Pancreas (tissue), 10 donors: ENCODE results near the gene PITPNB. TPM values are rescaled to one million over a fixed set of nuclear protein-coding genes. Genes with fewer than 3 reads are reported as not detected.

Experiments used
- ATAC-seq, 4 donors: fragments of 200-7000 bp; cut with Tn5 transposase; one replicate each; pipeline versions ENCODE4 v1.8.0 to v1.9.1; 2020; ENCODE audit warnings: mild to moderate bottlenecking in 4 of 4, moderate library complexity in 4 of 4
- DNase-seq, 6 donors: peaks; one replicate each; pipeline ENCODE4 v3.0.0-alpha.2; 2020
- FAIRE-seq: peaks from 2 replicates; lab custom pipeline; 2012; peaks lifted over from hg19 to GRCh38; lab: Jason Lieb, UNC
- H3K27ac ChIP-seq, 4 donors: fragments of 200-600 bp; sonication (generic); 1 replicate in 3 of 4; 2 replicates in 1 of 4; pipeline versions ENCODE4 v1.5.0 to v1.8.0; 2020
- H3K27me3 ChIP-seq, 4 donors: fragments of 200-600 bp; one replicate each; pipeline ENCODE4 v1.8.0; 2021
- H3K36me3 ChIP-seq, 3 donors: fragments of 200-600 bp; sonication (generic) in 1 of 3; one replicate each; pipeline versions ENCODE4 v1.5.0 to v1.8.0; 2020 to 2021
- H3K4me1 ChIP-seq, 3 donors: fragments of 200-600 bp; one replicate each; pipeline ENCODE4 v1.8.0; 2021
- H3K4me3 ChIP-seq, 4 donors: fragments of 200-600 bp; sonication (generic) in 2 of 4; one replicate each; pipeline versions ENCODE4 v1.5.0 to v1.8.0; 2020 to 2021
- H3K9me3 ChIP-seq, 4 donors: fragments of 200-600 bp; one replicate each; pipeline ENCODE4 v1.8.0; 2021
- CTCF ChIP-seq, 4 donors: fragments of 200-600 bp; sonication (generic) in 3 of 4; IDR thresholded peaks; one replicate each; pipeline versions ENCODE4 v1.5.0 to v1.8.0; 2021; ENCODE audit warnings: antibody characterized with exemption in 4 of 4
- WGBS, 2 donors: extraction: QIAGEN DNeasy Blood & Tissue Kit; methylation state at CpG; one replicate each; pipeline ENCODE4 v1.1.7; 2013; 5-methylcytosine and 5-hydroxymethylcytosine counted together
- intact Hi-C, 3 donors: fragments of 100-400 bp; cut with DNase I; formaldehyde crosslinking; loops; one replicate each; pipeline versions ENCODE4 v1.11.1 to v1.14.2; 2022
- microRNA-seq, 2 donors: library from miRNA; unstranded; fragments of <30 nt; microRNA quantifications; one replicate each; pipeline versions ENCODE4 to v1.1.0, GENCODE V29; 2019 to 2020
- polyA plus RNA-seq, 2 donors: library from polyadenylated mRNA; stranded (reverse); fragments of 200-250 nt; gene quantifications; one replicate each; pipeline ENCODE4 v1.2.3, GENCODE V29; 2013
- total RNA-seq, 6 donors: library from RNA; stranded (reverse); fragmentation: NEBNext Ultra II Directional in 4 of 6; extraction: Animal tissue kit (Norgen Biotek cat#: 25700) in 4 of 6; gene quantifications; one replicate each; pipeline versions ENCODE4 v1.2.1 to v1.2.4, GENCODE V29; 2021 to 2023
- donor health status: healthy with polysubstance abuse.
- donor health status: DM: no; HTN: no; CAD: no; lungs with moderate emphysema.
- donor health status: DM: no; HTN: no; CAD: no.
- donor health status: control.
- donor health status: control.
- donor health status: Bipolar disorder and iron deficiency.
- donor health status: DM: yes; HTN: yes; CAD: no.
- donor health status: DM: no; HTN: no; CAD: no.
- donor health status: DM: no; HTN: no; CAD: no.
- donor health status: DM: yes; HTN: yes; CAD: no.

PITPNB gene
- total and polyA plus RNA-seq, 8 donors = 14.3 to 38.0 (median 26.2) TPM

- H3K4me3 ChIP-seq = peak overlapping the region; percentile 57 to 83 (median 66)
- DNase-seq (peak in 1 of 6 donors; percentile 58), ATAC-seq (peak; percentile 6 to 21 (median 9)), FAIRE-seq (no peak)
- H3K36me3 ChIP-seq = no peaks in the 10 kb centered on the region
- no peaks in the 10 kb centered on the region for H3K9me3 ChIP-seq
- intact Hi-C loops = loop anchor here in 2 of 3 donors (10.0 kb wide), 2 partner anchors 1048 to 1118 kb away; no protein-coding TSS in a partner anchor
- H3K27me3 ChIP-seq = no peaks in the 10 kb centered on the region
- no peak for TF ChIP-seq CTCF (IDR thresholded peaks at IDR 0.05)
- H3K4me1 ChIP-seq = peaks cover 0 to 10% (median 0%) of the 10 kb centered on the region in 3 donors
- peak overlapping the region in 2 of 4 donors; percentile 62 to 71 for H3K27ac ChIP-seq
- 12 to 14% methylated on average over 35 of the region's 35 CpGs for WGBS, 2 donors
Measured at GRCh38 chr22:27802346-27803073, 116.5 kb downstream of the PITPNB start.

Small RNAs within 50 kb of the gene (microRNA-seq; reads per million reads assigned to microRNA genes)
- gene MIR3199-1 = 0 reads per million in 2 donors
- 0 reads per million in 2 donors for gene MIR3199-2

Other genes with a start within 250 kb of the PITPNB start
- gene MN1, start 117.5 kb downstream of the PITPNB start, total RNA-seq = 1 to 10 TPM in 3 of 6 donors, under 1 TPM in 3; 0.54 to 2.6 (median 0.85) TPM
- gene MN1, start 117.5 kb downstream of the PITPNB start, polyA plus RNA-seq = 1 to 10 TPM in 1 of 2 donors, under 1 TPM in 1; 0.72 to 1.2 TPM